CD4-positive, alpha-beta T cell treated with Interferon gamma for 1 hour (primary cell): Measurements from ENCODE around the gene ZNF787.

ENCODE experiments used
- DNase-seq: peaks from one replicate; pipeline ENCODE4 v3.0.0-alpha.2; 2020

ZNF787 gene

GRCh38 chr19:56084835-56085536, 36.1 kb downstream of the ZNF787 start:
- DNase-seq = no peak

GRCh38 chr19:56083668-56084067, 37.4 kb downstream of the ZNF787 start:
- DNase-seq = no peak

- peak; percentile 69 for DNase-seq
Measured at GRCh38 chr19:56080669-56081401, 40.3 kb downstream of the ZNF787 start.

- DNase-seq = no peak
Measured at GRCh38 chr19:56079609-56080008, 41.5 kb downstream of the ZNF787 start.

GRCh38 chr19:56076498-56076897, 44.6 kb downstream of the ZNF787 start:
- DNase-seq = peak; percentile 30

- no peak for DNase-seq
Measured at GRCh38 chr19:56071151-56071550, 49.9 kb downstream of the ZNF787 start.

- no peak for DNase-seq
Measured at GRCh38 chr19:56069642-56070041, 51.5 kb downstream of the ZNF787 start.

GRCh38 chr19:56066152-56067023, 54.7 kb downstream of the ZNF787 start:
- peak; percentile 47 for DNase-seq

- no peak for DNase-seq
Measured at GRCh38 chr19:56053596-56053995, 67.5 kb downstream of the ZNF787 start.
